ENCODE measurements around the gene SPATA21. TPM values are rescaled to one million over a fixed set of nuclear protein-coding genes. Genes with fewer than 3 reads are reported as not detected.

SPATA21 gene
- total RNA-seq, 1 experiment from 2014 or later = not detected

DNA sequence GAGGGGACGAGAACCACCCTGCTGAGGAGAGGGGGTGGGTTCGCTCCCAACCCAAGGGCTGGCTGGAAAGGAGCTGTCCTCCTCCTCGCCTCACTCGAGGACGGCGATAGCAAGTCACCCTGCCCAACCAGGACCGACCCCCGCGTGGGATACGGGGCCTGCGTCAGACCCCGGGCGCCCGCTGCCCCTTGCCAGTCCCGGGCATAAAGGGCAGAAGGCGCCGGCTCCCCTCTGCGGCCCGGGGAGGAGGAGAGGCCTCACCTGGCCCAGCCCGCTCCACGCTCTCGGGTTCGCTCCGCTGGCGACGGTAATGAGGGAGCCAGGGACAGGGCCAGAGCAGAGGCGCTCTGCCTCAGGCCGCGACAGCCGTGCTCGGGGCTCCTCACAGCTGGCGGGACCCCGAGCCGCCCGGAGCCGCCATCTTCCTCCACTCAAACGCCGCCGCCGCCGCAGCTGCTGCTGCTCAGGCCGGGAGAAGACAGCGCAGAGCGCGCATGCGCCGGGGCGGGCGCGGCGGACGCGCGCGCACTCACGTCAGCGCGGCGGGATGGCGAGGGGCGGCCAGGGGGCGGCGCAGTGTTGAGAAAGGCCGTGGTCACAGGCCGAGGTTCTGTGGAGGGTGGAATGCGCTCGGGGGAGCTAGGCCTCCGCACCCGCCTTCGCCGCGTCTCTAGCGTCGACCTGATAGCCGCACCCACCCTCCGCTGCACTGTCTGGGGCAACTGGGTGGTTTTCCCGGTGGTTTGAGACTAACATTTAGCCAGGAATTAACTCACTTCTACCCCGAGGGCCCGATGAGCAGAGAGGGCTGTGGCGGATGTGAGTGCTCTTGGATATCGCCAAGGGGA is 85.0 kb downstream of the SPATA21 start, which contains the start of gene FBXO42:
FBXO42 (minus strand) TSS at position 487 of the 848 bp plus-strand sequence. CDS start 37,062 bp downstream, outside the sequence.
- peak within 1 kb of the TSS; percentile 95 for H3K4me3 Mint-ChIP-seq
- peak within 1 kb of the TSS; percentile 95 for H3K27ac Mint-ChIP-seq
- H3K4me1 Mint-ChIP-seq = peaks cover 21% of the 10 kb centered on the region
- ATAC-seq (peak; percentile 94), DNase-seq (ENCODE audit: low spot score) (peak; percentile 93)
- H3K36me3 Mint-ChIP-seq = no peaks in the 10 kb centered on the region
- CTCF ChIA-PET = interaction anchor here (0.6 to 4.6 kb wide), 5 partner anchors 11 to 88 kb away, joined by 3 to 61 read pairs (median 4); partner anchors contain the start of gene NECAP2
- POLR2A ChIA-PET = interaction anchor here (0.5 to 1.6 kb wide), 4 partner anchors 10 to 145 kb away, joined by 3 read pairs; no protein-coding TSS in a partner anchor
- no peaks in the 10 kb centered on the region for H3K27me3 Mint-ChIP-seq (ENCODE audit: low read depth)
- no peaks in the 10 kb centered on the region for H3K9me3 Mint-ChIP-seq
- TF ChIP-seq SP1 (CRISPR knock-in tag; conservative IDR thresholded peaks at IDR 0.05) = peak; percentile 82; the same call in 1 of the 2 replicates
- TF ChIP-seq FOXK1 (CRISPR knock-in tag; IDR thresholded peaks at IDR 0.05) = peak; percentile 50
- TF ChIP-seq ETV6 (CRISPR knock-in tag; IDR thresholded peaks at IDR 0.05) = peak; percentile 80
- TF ChIP-seq, protein P1, sequence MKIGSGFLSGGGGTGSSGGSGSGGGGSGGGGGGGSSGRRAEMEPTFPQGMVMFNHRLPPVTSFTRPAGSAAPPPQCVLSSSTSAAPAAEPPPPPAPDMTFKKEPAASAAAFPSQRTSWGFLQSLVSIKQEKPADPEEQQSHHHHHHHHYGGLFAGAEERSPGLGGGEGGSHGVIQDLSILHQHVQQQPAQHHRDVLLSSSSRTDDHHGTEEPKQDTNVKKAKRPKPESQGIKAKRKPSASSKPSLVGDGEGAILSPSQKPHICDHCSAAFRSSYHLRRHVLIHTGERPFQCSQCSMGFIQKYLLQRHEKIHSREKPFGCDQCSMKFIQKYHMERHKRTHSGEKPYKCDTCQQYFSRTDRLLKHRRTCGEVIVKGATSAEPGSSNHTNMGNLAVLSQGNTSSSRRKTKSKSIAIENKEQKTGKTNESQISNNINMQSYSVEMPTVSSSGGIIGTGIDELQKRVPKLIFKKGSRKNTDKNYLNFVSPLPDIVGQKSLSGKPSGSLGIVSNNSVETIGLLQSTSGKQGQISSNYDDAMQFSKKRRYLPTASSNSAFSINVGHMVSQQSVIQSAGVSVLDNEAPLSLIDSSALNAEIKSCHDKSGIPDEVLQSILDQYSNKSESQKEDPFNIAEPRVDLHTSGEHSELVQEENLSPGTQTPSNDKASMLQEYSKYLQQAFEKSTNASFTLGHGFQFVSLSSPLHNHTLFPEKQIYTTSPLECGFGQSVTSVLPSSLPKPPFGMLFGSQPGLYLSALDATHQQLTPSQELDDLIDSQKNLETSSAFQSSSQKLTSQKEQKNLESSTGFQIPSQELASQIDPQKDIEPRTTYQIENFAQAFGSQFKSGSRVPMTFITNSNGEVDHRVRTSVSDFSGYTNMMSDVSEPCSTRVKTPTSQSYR (CRISPR knock-in tag; IDR thresholded peaks at IDR 0.05) = no peak
- TF ChIP-seq KAT7 (CRISPR knock-in tag; IDR thresholded peaks at IDR 0.05; ENCODE audit: borderline replicate concordance) = peak; percentile 68; the same call in 1 of the 2 replicates
- peak; percentile 46; the same call in 1 of the 2 replicates for TF ChIP-seq IRF1 (CRISPR knock-in tag; IDR thresholded peaks at IDR 0.05)
- no peak for TF ChIP-seq FOXJ3 (CRISPR knock-in tag; IDR thresholded peaks at IDR 0.05; ENCODE audit: borderline replicate concordance)
- TF ChIP-seq, protein P2, sequence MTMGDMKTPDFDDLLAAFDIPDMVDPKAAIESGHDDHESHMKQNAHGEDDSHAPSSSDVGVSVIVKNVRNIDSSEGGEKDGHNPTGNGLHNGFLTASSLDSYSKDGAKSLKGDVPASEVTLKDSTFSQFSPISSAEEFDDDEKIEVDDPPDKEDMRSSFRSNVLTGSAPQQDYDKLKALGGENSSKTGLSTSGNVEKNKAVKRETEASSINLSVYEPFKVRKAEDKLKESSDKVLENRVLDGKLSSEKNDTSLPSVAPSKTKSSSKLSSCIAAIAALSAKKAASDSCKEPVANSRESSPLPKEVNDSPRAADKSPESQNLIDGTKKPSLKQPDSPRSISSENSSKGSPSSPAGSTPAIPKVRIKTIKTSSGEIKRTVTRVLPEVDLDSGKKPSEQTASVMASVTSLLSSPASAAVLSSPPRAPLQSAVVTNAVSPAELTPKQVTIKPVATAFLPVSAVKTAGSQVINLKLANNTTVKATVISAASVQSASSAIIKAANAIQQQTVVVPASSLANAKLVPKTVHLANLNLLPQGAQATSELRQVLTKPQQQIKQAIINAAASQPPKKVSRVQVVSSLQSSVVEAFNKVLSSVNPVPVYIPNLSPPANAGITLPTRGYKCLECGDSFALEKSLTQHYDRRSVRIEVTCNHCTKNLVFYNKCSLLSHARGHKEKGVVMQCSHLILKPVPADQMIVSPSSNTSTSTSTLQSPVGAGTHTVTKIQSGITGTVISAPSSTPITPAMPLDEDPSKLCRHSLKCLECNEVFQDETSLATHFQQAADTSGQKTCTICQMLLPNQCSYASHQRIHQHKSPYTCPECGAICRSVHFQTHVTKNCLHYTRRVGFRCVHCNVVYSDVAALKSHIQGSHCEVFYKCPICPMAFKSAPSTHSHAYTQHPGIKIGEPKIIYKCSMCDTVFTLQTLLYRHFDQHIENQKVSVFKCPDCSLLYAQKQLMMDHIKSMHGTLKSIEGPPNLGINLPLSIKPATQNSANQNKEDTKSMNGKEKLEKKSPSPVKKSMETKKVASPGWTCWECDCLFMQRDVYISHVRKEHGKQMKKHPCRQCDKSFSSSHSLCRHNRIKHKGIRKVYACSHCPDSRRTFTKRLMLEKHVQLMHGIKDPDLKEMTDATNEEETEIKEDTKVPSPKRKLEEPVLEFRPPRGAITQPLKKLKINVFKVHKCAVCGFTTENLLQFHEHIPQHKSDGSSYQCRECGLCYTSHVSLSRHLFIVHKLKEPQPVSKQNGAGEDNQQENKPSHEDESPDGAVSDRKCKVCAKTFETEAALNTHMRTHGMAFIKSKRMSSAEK (CRISPR knock-in tag; IDR thresholded peaks at IDR 0.05; ENCODE audit: borderline replicate concordance) = no peak
- TF ChIP-seq SMAD3 (CRISPR knock-in tag; IDR thresholded peaks at IDR 0.05; ENCODE audit: borderline replicate concordance) = peak; percentile 12; the same call in 1 of the 2 replicates
- TF ChIP-seq, protein P3, sequence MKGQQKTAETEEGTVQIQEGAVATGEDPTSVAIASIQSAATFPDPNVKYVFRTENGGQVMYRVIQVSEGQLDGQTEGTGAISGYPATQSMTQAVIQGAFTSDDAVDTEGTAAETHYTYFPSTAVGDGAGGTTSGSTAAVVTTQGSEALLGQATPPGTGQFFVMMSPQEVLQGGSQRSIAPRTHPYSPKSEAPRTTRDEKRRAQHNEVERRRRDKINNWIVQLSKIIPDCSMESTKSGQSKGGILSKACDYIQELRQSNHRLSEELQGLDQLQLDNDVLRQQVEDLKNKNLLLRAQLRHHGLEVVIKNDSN (CRISPR knock-in tag; IDR thresholded peaks at IDR 0.05) = peak; percentile 30; the same call in 1 of the 2 replicates
- peak; percentile 87 for TF ChIP-seq ATF1 (CRISPR knock-in tag; IDR thresholded peaks at IDR 0.05)
- peak; percentile 71 for TF ChIP-seq TEAD1 (CRISPR knock-in tag; IDR thresholded peaks at IDR 0.05)
- 0 out of 2 replicates have a peak, but pooled peaks have one; percentile 74 for TF ChIP-seq ESRRA (CRISPR knock-in tag; IDR thresholded peaks at IDR 0.05; ENCODE audit: borderline replicate concordance)
- TF ChIP-seq E2F1 (CRISPR knock-in tag; IDR thresholded peaks at IDR 0.05) = no peak
- no peak for TF ChIP-seq NFATC4 (CRISPR knock-in tag; IDR thresholded peaks at IDR 0.05)
- peak; percentile 77; the same call in 1 of the 2 replicates for TF ChIP-seq HMGXB4 (CRISPR knock-in tag; IDR thresholded peaks at IDR 0.05)
- TF ChIP-seq CREM (CRISPR knock-in tag; IDR thresholded peaks at IDR 0.05) = peak; percentile 83
- 0 out of 2 replicates have a peak, but pooled peaks have one; percentile 3 for TF ChIP-seq ZNF121 (CRISPR knock-in tag; IDR thresholded peaks at IDR 0.05)
- TF ChIP-seq, protein P4, sequence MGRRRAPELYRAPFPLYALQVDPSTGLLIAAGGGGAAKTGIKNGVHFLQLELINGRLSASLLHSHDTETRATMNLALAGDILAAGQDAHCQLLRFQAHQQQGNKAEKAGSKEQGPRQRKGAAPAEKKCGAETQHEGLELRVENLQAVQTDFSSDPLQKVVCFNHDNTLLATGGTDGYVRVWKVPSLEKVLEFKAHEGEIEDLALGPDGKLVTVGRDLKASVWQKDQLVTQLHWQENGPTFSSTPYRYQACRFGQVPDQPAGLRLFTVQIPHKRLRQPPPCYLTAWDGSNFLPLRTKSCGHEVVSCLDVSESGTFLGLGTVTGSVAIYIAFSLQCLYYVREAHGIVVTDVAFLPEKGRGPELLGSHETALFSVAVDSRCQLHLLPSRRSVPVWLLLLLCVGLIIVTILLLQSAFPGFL (CRISPR knock-in tag; IDR thresholded peaks at IDR 0.05; ENCODE audit: borderline replicate concordance) = peak; percentile 34; the same call in 1 of the 2 replicates
- TF ChIP-seq, protein P5, sequence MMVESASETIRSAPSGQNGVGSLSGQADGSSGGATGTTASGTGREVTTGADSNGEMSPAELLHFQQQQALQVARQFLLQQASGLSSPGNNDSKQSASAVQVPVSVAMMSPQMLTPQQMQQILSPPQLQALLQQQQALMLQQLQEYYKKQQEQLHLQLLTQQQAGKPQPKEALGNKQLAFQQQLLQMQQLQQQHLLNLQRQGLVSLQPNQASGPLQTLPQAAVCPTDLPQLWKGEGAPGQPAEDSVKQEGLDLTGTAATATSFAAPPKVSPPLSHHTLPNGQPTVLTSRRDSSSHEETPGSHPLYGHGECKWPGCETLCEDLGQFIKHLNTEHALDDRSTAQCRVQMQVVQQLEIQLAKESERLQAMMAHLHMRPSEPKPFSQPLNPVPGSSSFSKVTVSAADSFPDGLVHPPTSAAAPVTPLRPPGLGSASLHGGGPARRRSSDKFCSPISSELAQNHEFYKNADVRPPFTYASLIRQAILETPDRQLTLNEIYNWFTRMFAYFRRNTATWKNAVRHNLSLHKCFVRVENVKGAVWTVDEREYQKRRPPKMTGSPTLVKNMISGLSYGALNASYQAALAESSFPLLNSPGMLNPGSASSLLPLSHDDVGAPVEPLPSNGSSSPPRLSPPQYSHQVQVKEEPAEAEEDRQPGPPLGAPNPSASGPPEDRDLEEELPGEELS (CRISPR knock-in tag; IDR thresholded peaks at IDR 0.05) = peak; percentile 79; the same call in 1 of the 2 replicates

Measured in WTC11 (cell line).